ENCODE results near the gene CRY1.
"Not testable (repeated sequence)": the region's sequence is repeated elsewhere in the genome, so short reads cannot be mapped to it uniquely, and the experiment has no call there.

Gene CRY1

DNA sequence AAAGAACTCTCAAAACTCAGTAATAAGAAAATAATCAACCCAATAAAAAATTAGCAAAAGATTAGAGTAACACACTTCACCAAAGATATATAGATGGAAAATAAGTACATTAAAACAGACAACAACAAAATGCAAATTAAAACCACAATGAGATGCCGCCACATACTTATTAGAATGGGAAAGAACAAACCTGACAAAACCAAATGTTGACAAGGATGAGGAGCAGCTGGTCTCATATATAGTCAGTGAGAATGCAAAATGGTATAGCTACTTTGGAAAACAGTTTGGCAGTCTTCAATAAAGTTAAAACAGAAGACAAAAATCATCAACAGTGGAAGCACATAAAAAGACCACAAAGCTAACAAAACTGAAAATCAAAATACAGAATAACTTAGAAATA lies 29.1 kb downstream of the CRY1 start:
- no peak for DNase-seq (ENCODE audit: low spot score)

DNA sequence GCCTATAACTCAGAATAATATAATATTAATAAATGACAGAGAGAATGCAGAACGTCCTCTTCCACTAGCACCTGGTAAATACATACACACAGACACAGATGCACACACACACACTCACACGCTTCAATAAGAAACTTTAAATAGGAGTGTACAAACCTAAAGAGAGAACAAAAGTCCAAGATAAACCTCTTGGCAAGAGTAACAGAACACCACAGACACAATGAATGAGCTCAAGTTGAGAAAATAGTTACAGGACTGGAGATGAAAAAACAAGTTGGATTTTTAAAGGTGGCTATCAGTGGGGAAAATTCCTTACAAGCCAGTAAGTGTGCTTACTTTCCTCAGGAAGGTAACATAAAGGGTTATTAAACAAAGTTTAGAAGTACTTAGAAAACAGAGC lies 35.2 kb downstream of the CRY1 start:
- no peak for DNase-seq (ENCODE audit: low spot score)

DNA sequence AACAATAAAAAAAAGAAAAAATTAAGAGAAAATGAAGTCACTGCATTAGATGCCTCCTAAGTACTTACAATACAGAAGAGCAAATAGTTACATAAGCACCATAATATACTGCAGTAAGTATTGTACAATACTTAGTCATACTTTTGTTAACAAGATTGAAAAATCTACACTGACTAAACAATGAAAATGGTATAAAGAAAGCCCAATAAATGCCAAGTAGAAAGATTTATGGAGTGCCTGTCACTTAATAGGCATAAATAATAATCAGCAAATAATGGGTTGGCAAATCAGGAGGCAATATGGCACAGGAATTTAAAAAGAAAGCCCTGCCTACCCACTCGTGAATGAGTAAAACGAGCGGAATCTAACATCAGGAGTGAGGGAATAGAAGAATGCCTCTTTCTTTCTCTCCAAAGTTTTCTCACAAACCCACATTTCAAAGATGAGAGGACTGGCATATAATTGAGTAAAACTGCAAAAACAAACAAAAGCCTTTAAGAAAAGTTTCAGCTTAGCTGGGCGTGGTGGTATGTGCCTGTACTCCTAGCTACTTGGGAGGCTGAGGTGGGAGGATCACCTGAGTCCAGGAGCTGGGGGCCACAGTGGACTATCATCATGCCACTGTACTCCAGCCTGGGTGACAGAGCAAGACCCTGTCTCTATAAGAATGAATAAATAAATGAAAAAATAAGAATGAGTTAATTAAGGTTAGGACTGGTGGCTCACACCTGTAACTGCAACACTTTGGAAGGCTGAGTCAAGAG lies 36.1 kb downstream of the CRY1 start:
- no peak for DNase-seq (ENCODE audit: low spot score)

DNA sequence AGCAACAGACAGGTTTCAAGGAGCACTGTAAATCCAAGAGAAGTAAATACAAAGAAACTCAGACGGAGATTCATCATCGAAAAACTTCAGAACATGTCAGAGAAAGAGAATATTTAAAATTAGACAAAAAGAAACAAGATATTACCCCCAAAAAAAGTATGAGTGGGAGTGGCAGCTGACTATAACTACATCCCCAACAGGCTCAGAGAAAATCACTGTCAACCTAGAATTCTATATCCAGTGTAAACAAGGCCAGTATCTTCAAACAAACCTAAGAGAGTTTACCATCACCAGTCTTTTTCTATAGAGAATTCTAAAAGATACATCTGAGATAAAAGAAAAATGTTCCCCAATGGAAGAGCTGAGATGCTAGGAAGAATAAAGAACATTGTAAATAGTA lies 39.6 kb downstream of the CRY1 start:
- no peak for DNase-seq (ENCODE audit: low spot score)

DNA sequence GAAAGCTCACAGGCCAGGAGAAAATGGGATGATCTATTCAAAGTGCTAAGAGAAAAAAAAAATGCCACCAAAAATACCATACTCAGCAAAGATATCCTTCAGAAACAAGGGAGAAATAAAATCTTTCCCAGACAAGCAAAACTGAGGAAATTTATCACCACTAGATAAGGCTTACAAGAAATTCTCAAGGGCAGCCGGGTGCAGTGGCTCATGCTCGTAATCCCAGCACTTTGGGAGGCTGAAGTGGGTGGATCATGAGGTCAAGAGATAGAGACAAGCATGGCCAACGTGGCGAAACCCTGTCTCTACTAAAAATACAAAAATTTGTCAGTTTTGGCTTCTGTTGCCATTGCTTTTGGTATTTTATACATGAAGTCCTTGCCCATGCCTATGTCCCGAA lies 48.2 kb downstream of the CRY1 start:
- no peak for DNase-seq (ENCODE audit: low spot score)

DNA sequence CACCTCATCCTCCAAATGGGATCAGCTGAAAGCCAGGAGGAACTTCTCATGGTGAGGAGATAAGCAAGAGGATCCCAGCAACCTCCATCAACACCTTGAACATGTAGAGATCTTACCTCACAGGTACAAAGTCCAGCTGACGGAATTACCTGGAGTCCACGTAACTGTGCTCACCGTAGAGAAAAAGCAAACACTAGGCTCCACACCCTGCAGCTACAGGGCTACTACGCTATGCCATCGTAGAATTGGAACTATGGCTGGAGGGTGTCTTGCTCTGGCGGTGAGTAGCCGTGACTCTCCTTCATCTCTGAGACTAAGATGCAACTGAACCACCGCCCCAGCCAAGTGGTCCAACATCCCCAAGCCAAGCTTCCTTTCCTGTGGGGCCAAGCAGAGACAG lies 50.5 kb downstream of the CRY1 start:
- no peak for DNase-seq (ENCODE audit: low spot score)

DNA sequence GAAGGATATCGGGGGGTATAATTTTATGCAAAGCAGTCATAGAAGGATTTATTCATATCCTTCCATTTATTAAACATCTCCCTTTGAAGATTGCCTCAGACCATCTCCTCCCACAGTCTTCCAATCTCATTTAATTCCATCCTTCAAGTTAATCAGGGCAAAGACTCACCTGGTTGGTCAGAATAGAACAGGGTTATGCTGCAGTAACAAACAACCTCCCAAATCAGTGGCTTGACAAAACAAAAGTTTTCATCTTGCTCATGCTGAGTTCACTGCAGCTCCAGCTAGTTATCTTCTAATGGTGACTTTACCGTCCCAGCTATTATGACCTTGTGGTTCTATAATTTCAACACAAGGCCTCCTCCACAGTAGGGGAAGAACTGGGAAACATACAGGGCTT lies 57.6 kb downstream of the CRY1 start:
- no peak for DNase-seq (ENCODE audit: low spot score)

DNA sequence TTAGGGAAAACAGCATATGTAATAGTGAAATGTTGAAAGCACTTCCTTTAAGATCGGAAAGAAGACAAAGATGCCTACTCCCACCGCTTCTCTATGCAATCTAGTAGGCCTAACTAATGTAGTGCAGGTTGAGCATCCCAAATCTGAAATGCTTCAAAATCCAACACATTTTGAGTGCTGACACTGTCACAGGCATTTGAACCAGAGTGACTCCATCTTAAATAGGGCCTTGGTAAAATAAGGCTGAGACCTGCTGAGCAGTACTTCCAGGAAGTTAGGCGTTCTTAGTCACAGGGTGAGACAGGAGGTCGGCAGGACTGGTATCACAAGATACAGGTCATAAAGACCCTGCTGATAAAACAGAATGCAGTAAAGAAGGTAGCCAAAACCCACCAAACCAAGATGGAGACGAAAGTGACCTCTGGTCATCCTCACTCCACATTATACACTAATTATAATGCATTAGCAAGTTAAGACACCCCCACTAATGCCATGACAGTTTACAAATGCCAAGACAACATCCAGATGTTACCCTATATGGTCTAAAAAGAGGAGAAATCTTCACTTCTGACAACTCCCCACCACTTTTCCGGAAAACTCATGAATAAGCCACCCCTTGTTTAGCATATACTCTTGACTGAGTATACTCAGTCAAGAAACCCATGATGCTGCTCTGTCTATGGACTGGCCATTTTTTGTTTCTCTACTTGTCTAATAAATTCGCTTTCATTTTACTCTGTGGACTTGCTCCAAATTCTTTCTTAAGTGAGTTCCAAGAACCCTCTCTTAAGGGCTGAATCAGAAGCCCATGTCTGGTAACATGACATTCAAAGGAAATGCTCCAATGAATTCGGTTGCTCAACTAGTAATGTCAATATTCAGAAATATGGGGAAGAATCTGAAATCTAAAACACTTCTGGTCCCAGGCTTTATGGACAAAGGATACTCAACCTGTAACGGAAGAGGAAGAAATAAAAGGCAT lies 59.3 kb downstream of the CRY1 start:
- DNase-seq (ENCODE audit: low spot score) = no peak

DNA sequence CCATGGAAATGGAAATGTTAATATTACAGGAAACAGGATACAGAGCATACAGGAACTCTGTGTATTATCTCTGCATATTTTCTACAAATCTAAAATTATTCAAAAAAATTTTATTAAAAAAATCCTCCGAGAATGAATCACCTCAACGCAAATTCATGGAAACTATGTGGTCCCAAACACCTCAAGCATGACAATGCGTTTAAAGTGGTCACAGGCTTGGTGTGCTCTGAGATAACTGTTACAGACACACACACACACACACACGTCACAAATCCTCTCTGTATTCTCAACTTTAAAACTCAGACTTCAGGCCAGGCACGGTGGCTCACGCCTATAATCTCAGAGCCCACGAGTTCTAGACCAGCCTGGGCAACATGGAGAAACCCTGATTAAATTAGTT lies 61.1 kb downstream of the CRY1 start:
- no peak for DNase-seq (ENCODE audit: low spot score)

DNA sequence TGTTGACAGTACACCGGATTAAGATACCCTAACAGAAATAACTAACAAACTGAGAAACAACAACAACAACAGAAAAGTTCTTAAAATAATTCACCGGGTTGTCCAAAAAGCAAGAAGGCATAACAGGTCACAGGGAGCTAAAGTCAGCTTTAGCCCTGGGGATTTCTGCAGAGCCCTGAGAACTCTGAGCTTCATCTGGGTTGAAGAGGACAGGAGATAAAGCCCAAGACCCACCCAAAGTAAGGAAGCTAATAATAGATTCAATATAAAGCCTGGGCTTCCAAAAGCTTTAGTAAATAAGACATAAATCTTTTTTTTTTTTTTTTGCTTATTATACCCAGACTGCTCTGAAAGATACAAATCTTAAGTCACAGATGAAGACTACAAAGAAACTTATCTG lies 62.3 kb downstream of the CRY1 start:
- no peak for DNase-seq (ENCODE audit: low spot score)

DNA sequence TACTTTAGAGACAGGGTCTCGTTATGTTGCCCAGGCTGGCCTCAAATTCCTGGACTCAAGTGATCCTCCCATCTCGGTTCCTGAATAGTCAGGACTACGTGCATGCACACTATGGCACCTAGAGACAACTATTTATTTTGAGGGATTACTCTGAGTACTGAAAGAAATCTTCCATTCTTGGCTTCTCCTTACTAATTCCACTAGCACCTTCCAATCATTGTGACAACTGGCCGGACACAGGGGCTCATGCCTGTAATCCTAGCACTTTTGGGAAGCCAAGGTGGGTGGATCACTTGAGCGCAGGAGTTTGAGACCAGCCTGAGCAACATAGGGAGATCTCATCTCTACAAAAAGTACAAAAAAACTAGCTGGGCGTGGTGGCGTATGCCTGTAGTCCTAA lies 64.3 kb downstream of the CRY1 start:
- no peak for DNase-seq (ENCODE audit: low spot score)

DNA sequence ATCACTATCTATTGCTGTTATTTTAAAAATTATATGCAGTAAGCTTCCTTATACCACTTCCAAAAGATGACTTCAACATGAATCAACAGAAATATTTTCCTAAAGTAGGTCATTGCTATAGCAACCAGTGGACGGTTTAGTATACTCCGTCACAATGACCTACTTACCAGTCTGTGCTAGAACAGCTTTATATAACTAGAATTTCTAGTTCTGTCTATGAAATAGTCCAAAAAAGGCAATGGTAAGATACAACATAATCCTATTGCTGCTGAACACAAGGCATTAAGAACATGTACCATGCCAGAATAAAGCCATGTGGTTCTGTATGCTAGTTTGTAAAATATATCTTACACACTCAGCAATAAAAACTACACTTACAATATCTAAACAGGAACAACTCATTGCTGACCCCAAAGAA lies 65.7 kb downstream of the CRY1 start:
- DNase-seq (ENCODE audit: low spot score) = no peak

DNA sequence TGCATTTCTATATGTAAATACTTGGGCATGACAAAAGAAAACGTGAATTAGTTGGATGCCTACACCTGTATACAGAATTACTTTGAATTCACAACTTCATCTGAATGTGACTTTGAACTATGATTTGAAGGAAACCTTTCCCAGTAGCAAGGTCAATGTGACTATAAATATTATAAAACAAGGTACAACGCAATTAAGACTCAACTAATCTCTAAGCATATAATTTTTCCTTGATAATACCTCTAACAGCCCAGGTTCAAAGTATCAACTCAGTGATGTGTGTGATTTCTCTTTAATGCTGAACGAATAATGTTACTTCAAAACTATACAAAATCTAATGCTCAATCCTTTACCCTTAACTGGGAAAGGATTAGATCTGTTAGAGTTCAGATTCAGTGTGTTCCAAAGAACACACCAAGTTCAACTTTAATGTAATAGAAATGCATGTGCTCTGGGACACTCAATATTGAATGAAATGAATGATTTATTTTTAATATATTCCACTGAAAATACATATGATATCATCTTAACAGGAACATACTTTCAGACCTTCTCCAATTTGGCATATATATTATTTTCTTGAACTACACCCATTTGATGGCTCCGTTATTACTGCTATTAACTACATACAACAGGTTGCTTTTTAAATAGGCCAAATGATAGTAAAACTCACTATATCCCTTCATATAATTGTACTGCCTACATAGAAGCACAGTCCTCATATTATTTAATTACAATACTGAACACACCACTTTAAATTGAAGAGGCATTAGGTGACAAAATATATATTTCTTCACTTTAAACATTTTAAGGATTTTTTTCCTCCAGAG lies 66.3 kb downstream of the CRY1 start:
- DNase-seq (ENCODE audit: low spot score) = no peak

DNA sequence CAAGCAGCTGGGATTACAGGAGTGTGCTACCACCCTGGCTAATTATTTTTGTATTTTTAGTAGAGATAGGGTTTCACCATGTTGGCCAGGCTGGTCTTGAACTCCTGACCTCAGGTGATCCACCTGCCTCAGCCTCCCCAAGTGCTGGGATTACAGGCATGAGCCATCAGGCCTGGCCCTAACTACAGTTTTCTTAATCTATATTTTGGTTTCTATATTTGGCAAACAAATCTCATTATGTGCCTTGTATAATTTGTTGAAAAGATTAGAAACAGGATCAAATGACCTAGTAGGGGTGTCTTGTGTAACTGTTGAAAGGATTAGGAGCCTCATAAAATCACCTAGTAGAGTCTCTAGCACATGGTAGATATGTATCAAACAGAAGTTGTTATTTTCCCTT lies 67.0 kb downstream of the CRY1 start:
- not testable (repeated sequence) for DNase-seq (ENCODE audit: low spot score)

DNA sequence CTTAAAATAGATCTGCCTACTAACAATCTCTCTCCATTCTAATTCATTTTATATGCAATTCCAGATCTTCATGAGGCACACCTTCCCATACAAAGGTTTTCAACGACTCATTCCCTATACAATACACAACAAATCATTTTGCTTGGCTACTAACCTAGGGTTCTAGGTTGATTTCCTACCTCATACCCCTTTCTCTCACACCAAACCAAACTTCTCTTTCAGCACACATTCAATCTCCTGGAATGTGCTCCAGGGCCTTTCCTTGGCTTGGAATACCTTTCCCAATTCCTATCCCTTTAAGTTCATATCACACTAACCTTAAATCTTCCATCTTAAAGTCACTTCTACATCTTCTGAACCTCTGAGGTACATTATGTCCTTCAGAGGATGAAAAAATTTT lies 67.7 kb downstream of the CRY1 start:
- no peak for DNase-seq (ENCODE audit: low spot score)

DNA sequence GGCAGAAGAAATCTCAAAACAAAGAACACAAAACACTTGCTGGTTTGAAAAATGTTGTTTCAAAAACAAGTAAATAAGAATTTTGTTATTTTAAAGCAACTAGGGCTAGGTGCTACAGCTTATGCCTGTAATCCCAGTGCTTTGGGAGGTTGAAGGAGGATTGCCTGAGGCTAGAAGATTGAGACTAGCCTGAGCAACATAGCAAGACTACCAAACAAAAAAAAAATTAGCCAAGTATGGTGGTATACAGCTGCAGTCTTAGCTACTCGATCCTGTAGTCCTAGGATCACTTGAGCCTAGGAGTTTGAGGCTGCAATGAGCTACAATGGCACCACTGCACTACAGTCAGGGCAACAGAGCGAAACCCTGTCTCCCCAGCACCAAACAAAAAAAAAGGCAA lies 73.8 kb downstream of the CRY1 start:
- DNase-seq (ENCODE audit: low spot score) = no peak

DNA sequence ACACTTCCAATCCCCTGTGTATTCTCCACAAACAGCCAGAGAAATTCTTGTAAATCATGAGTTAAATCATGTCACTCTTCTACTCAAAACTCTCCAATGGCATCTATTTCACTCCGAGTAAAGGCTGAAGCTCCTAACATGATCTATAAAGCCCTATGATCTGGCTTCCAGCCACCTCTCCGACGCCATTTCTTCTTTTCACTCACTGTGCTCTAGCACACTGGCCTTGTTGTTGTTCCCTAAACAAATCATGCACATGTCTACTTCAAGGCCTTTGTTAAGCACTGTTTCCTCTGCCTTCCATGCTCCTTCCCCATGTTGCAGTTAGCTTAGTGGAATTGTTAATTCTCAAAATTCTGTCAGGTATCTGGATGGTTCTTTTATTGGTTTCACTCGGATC lies 76.3 kb downstream of the CRY1 start:
- no peak for DNase-seq (ENCODE audit: low spot score)

DNA sequence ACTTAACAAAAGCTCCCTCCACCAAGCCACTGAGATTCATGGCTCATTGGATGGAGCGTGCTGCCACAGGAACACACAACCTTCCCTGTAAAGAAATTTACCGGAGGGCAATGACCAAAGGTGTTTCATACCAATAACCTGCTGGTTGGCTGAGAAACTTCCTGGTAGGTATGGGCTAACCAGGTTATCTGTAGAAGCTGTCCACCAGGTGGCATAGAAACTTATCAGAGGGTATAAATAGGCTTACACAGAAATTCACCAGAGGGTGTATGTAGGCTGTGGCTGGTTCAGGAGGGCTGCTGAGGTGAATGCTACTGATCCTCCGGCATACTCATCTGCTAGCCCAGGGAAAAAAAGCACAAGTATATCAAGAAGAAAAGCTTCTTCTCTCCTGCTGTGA lies 79.3 kb downstream of the CRY1 start:
- no peak for DNase-seq (ENCODE audit: low spot score)

DNA sequence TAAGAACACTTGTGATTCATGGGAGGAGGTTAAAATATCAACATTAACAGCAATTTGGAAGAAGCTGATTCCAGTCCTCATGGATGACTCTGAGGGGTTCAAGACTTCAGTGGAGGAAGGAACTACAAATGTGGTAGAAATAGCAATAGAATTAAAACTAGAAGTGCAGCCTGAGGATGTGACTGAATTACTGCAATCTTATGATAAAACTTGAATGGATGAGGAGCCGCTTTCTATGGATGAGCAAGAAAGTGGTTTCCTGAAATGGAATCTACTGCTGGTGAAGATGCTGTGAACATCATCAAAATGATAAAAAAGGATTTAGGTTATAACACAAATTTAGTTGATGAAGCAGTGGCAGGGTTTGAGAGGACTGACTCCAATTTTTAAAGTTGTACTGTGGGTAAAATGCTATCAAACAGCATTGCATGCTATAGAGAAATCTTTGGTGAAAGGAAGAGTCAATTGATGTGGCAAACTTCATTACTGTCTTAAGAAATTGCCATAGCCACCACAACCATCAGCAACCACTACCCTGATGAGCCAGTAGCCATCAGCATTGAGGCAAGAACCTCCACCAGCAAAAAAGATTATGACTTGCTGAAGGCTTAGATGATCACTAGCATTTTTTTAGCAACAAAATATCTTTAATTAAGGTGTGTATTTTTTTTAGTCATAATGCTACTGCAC lies 80.5 kb downstream of the CRY1 start:
- no peak for DNase-seq (ENCODE audit: low spot score)

DNA sequence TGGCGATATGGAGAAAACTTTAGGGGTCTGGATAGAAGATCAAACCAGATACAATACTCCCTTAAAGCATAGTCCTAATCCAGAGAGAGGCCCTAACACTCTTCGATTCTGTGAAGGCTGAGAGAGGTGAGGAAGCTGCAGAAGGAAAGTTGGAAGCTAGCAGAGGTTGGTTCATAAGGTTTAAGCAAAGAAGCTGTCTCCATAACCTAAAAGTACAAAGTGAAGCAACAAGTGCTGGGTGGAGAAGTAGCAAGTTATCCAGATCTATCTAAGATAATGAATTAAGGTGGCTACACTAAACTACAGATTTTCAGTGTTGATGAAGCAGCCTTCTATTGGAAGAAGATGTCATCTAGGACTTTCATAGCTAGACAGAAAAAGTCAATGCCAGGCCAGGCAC lies 81.8 kb downstream of the CRY1 start:
- DNase-seq (ENCODE audit: low spot score) = no peak

DNA sequence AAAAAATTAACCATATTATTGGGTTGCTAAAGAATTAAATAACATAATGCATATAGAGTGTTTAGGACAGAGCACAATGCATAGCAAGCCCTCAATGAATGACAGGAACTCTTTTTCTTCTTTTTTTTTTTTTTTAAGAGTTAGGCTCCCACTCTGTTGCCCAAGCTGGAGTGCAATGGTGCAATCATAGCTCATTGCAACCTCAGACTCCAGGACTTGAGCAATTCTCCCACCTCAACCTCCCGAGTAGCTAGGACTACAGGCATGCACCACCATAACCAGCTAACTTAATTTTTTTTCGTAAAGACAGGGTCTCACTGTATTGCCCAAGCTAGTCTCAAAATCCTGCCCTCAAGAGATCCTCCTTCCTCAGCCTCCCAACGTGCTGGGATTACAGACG lies 85.9 kb downstream of the CRY1 start:
- no peak for DNase-seq (ENCODE audit: low spot score)

DNA sequence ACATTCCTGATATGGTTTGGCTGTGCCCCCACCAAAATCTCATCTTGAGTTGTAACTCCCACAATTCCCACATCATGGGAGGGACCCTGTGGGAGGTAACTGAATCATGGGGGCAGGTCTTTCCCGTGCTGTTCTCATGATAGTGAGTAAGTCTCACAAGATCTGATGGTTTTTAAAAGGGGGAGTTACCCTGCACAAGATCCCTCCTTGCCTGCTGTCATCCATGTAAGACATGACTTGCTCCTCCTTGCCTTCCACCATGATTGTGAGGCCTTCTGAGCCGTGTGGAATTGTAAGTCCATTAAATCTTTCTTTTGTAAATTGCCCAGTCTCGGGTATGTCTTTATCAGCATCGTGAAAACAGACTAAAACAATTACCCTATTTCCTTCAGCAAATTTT lies 90.7 kb downstream of the CRY1 start:
- DNase-seq (ENCODE audit: low spot score) = not testable (repeated sequence)
